Measurements from ENCODE around the gene EGLN3.

EGLN3 gene

DNA sequence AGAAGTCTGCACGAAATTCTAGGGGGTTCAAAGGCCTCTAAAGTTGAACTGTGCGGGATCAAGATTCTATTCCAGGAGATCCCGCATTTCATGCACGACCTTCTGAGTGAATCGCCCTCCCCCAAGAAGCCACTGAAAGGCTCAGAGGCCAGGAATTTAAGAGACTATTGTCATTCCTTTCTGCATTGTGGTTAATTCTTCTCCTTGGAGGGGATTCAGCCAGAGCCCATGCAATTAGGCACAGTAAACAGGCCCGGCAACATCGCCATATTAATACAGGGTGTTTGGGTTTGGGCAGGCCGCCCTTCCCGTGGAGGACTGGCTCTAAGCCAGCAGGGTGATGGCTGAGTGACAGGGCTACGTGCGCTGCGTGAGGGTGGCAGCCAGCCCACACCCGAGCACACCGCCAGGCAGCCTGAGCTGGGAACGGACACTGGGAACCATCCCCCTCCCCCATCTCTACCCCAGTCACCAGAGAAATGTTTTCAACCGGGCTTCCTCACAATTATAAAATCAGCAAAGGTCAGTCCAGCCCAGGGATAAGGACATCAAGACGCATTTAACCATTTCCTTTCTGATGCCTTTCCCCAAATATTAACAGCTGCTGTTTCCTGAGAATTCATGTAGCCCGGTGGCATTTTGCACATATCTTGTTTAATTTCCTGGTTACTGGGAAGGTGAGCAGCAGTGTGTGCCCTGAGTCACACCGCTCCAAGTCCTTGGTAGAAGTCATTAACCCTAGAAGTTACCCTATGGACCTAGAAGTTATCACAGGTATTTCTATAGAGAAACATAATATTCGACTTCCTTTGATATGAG, 12.5 kb downstream of the EGLN3 start:
- DNase-seq (no peak), ATAC-seq (ENCODE audit: insufficient read depth, low read depth) (no peak)
- Histone ChIP-seq H4K20me1 (ENCODE audit: insufficient read depth, low read length) (peaks cover 16% of the 10 kb centered on the region), H3K27me3 (ENCODE audit: insufficient read depth, low read length, poor library complexity) (no peaks in the 10 kb centered on the region), H3K4me3 (ENCODE audit: low read depth in 1 of 2, low read length in 2 of 2) (no peak overlapping the region), H2AFZ (ENCODE audit: low read depth, low read length) (no peak overlapping the region), H3K36me3 (ENCODE audit: insufficient read depth, low read length) (peaks cover 22% of the 10 kb centered on the region), H3K4me2 (ENCODE audit: insufficient read depth, low read length) (no peak overlapping the region), H3K9me3 (ENCODE audit: insufficient read depth, low read length, severe bottlenecking) (no peaks in the 10 kb centered on the region), H3K27ac (ENCODE audit: low read length) (no peak overlapping the region), H3K4me1 (ENCODE audit: insufficient read depth, low read length) (peaks cover 16% of the 10 kb centered on the region), H3K9ac (ENCODE audit: low read depth, low read length) (no peak overlapping the region), H3K79me2 (ENCODE audit: insufficient read depth, low read length) (peaks cover 94% of the 10 kb centered on the region)
- TF ChIP-seq, protein P1, sequence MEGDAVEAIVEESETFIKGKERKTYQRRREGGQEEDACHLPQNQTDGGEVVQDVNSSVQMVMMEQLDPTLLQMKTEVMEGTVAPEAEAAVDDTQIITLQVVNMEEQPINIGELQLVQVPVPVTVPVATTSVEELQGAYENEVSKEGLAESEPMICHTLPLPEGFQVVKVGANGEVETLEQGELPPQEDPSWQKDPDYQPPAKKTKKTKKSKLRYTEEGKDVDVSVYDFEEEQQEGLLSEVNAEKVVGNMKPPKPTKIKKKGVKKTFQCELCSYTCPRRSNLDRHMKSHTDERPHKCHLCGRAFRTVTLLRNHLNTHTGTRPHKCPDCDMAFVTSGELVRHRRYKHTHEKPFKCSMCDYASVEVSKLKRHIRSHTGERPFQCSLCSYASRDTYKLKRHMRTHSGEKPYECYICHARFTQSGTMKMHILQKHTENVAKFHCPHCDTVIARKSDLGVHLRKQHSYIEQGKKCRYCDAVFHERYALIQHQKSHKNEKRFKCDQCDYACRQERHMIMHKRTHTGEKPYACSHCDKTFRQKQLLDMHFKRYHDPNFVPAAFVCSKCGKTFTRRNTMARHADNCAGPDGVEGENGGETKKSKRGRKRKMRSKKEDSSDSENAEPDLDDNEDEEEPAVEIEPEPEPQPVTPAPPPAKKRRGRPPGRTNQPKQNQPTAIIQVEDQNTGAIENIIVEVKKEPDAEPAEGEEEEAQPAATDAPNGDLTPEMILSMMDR (IDR thresholded peaks at IDR 0.05; ENCODE audit: borderline replicate concordance, extremely low read depth, low read length, poor library complexity, severe bottlenecking), result no peak
- no peak for TF ChIP-seq EZH2 (IDR thresholded peaks at IDR 0.05; ENCODE audit: borderline replicate concordance, low read depth, low read length, severe bottlenecking)

DNA sequence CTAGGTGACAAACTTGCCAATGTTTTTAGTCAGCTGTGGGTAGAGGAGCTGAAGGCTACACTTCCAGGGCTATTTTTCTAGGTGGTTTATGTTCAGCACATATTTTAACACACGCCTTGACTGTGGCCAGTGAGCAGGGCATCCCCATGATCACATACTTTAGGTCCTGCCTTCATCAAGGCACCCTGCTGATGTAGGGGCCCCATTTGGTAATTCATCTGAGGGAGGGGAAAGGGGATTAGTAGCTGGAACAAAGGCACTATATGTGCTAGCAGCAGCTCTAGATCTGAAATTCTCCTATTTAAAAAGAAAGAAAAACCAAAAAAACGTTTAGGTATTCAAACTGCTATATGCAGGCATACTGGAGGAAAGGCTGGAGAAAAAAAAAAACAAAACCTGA, 14.5 kb downstream of the EGLN3 start:
- Histone ChIP-seq H3K9me3 (ENCODE audit: insufficient read depth, low read length, severe bottlenecking) (no peaks in the 10 kb centered on the region), H3K27ac (ENCODE audit: low read length) (no peak overlapping the region), H3K27me3 (ENCODE audit: insufficient read depth, low read length, poor library complexity) (no peaks in the 10 kb centered on the region), H2AFZ (ENCODE audit: low read depth, low read length) (no peak overlapping the region), H4K20me1 (ENCODE audit: insufficient read depth, low read length) (peaks cover 19% of the 10 kb centered on the region), H3K36me3 (ENCODE audit: insufficient read depth, low read length) (peaks cover 25% of the 10 kb centered on the region), H3K4me3 (ENCODE audit: low read depth in 1 of 2, low read length in 2 of 2) (no peak overlapping the region), H3K9ac (ENCODE audit: low read depth, low read length) (no peak overlapping the region), H3K4me2 (ENCODE audit: insufficient read depth, low read length) (no peak overlapping the region), H3K79me2 (ENCODE audit: insufficient read depth, low read length) (peaks cover 94% of the 10 kb centered on the region), H3K4me1 (ENCODE audit: insufficient read depth, low read length) (no peaks in the 10 kb centered on the region)
- ATAC-seq (ENCODE audit: insufficient read depth, low read depth) (no peak), DNase-seq (no peak)
- TF ChIP-seq, protein P1 (IDR thresholded peaks at IDR 0.05; ENCODE audit: borderline replicate concordance, extremely low read depth, low read length, poor library complexity, severe bottlenecking), result no peak
- no peak for TF ChIP-seq EZH2 (IDR thresholded peaks at IDR 0.05; ENCODE audit: borderline replicate concordance, low read depth, low read length, severe bottlenecking)

DNA sequence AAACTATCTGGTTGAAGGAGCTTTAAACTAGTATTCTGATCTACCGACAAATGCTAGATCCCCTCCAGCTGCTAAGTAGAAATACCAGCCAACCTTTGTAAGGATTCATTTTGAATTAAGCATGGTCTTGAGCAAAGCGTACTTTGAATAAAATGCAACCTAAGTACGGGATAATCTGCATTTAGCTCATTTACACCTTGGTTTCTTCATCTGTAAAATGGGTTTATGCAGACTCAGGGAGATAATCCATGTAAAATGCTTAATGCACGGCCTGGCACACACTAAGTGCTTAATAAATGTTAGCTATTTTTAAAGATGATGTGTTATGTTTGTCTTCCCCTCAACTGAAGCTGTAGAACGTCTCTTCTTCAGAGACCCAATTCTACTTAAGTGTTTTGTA, 15.9 kb downstream of the EGLN3 start:
- H3K27ac ChIP-seq (ENCODE audit: low read length), result no peak overlapping the region
- no peak for ATAC-seq (ENCODE audit: insufficient read depth, low read depth)

More for the DNA sequence above, 15.9 kb downstream of the EGLN3 start:
- no peak for DNase-seq
- H3K36me3 ChIP-seq (ENCODE audit: insufficient read depth, low read length), result peaks cover 35% of the 10 kb centered on the region
- H3K27me3 ChIP-seq (ENCODE audit: insufficient read depth, low read length, poor library complexity), result no peaks in the 10 kb centered on the region
- H3K9ac ChIP-seq (ENCODE audit: low read depth, low read length), result no peak overlapping the region
- H3K4me1 ChIP-seq (ENCODE audit: insufficient read depth, low read length), result no peaks in the 10 kb centered on the region
- TF ChIP-seq, protein P1 (IDR thresholded peaks at IDR 0.05; ENCODE audit: borderline replicate concordance, extremely low read depth, low read length, poor library complexity, severe bottlenecking), result no peak
- TF ChIP-seq EZH2 (IDR thresholded peaks at IDR 0.05; ENCODE audit: borderline replicate concordance, low read depth, low read length, severe bottlenecking), result no peak
- no peaks in the 10 kb centered on the region for H3K9me3 ChIP-seq (ENCODE audit: insufficient read depth, low read length, severe bottlenecking)
- no peak overlapping the region for H3K4me2 ChIP-seq (ENCODE audit: insufficient read depth, low read length)
- H4K20me1 ChIP-seq (ENCODE audit: insufficient read depth, low read length), result peaks cover 22% of the 10 kb centered on the region
- no peak overlapping the region for H2AFZ ChIP-seq (ENCODE audit: low read depth, low read length)
- no peak overlapping the region for H3K4me3 ChIP-seq (ENCODE audit: low read depth in 1 of 2, low read length in 2 of 2)
- H3K79me2 ChIP-seq (ENCODE audit: insufficient read depth, low read length), result peaks cover 86% of the 10 kb centered on the region
